ENCODE results near the gene COL7A1.
A peak's percentile ranks its signal among the peaks of the same experiment; 100 is the strongest.

COL7A1 gene

DNA sequence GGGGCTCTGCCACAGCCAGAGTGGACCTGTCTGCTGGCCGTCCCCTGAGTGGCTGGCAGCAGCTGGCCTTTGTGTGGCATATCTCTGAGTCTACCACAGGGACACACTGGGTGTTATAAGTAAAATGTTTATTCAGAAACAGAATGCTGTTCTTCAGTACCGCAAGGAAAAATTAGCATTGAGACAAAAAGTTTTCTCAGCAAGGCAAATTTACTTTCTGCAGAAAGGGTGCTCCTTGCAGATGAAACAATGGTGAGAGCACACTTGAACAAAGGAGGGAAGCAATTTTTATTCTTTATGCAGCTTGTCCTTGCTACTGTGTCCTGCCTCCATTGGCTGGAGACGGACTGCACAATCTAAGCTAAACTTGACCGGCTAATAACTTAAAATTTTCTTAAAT, 22.4 kb upstream of the COL7A1 start:
- DNase-seq, result no peak

DNA sequence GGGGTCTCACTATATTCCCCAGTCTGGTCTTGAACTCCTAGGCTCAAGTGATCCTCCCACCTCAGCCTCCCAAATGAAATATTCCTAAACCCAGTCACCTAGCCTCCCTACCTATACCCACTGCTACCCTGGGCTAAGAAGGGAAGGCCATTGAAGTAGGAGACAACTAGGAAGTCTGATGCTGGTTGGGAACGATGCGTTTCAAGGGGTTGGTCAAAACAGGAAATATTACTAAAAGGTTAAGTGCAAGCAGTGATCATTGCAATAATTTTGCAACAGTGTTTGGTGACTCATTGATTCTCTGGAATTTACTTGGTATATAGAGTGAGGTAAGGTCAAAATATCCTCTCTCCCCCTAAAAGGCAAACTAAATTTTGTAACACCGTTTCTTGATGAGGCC, 18.9 kb upstream of the COL7A1 start:
- no peak for DNase-seq

DNA sequence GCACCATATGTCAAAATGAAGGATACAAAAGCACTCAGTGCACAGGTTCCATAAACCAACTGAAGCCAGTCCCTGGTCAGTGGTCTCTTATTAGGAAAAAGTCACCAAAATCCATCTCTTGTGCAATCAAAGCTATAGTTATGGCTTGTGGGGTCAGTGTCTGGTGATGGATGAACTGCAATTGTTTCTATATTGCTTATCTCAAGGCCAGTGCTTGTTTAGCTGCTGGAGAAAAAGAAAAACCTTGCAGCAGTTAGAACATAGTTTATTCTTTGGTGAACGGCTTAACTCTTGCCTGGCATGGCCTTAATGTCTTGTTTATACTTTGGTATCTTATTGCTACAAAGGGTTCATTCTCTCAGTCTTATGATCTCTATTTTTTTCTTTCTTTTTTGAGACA, 17.2 kb upstream of the COL7A1 start:
- no peak for DNase-seq

DNA sequence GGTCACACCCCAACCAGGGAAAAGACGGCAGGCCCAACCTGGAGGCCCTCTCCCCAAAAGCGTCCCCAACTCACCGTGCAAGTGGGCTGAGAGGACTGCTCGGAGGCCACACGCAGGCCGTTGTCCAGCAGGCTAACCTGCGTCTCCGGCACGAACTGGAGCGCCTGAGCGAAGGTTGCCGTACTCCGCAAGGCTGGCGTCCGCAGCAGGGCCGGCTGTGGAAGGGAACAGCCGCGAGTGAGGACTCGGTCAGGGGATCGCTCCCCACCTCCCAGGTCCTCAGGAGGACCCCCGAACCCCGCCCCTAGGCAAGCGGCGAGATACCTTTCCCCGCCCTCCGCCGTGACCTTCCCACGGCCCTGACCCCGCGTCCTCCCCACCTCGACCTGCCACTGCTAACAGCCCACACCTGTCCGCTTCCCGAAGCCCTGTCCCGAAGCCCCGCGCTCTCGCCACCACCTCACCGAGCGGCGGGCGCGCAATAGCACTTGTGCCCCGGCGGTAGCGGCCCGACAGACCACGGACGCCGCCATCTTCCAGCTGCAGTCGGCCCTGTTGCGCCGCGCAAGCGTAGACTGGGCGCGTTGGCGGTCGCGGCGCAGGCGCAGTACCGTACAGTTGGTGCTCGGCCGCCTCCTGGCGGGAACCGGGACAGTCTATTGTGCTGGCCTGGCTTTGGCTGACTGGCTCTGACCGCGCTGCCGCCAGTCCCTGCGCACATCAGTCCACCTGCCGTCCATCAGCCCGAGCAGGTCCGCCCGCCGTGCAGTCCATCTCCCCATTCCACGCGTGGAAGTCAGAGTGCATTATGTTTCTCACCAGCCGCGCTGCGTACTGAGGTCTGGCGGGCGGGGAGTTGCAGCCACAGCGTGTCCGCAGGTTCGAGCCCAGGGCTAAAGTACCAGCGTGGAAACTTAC, 14.2 kb upstream of the COL7A1 start, which contains the start of gene UQCRC1:
Gene UQCRC1 (minus strand): TSS at position 559 of the 918 bp plus-strand sequence. CDS start 26 bp downstream, at position 533.
- peak; percentile 88 for DNase-seq

DNA sequence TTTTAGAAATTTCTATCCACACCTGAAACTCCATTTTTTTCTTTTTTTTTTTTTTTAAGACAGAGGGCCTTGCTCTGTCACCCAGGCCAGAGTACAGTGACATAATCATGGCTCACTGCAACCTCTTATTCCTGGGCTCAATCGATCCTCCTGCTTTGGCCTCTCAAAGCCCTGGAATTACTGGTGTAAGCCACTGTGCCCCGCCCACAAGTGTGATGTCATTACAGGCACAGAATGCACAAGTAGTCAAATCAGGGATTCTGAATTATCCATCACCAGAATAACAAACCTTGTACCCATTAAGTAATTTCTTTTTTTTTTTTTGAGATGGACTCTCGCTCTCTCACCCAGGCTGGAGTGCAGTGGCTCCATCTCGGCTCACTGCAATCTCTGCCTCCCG, 12.4 kb upstream of the COL7A1 start:
- no peak for DNase-seq

DNA sequence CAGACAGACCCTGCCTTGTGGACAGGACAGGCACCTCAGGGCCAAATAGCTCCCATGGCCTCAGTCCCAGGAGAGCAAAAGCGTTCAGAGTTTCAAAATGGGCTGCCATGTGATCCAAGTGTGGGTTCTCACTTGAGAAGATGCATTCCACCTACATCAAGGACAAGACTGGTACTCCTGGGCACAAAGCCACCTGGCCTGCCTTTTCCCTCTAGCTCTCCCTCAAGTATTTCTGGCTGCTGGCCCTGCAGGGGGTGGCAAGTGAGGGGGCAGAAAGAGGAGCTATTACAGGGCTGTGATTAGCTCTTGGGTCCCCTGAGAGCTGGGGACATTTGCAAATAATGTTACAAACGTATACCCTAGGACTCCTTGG, 6.5 kb upstream of the COL7A1 start:
- no peak for DNase-seq

DNA sequence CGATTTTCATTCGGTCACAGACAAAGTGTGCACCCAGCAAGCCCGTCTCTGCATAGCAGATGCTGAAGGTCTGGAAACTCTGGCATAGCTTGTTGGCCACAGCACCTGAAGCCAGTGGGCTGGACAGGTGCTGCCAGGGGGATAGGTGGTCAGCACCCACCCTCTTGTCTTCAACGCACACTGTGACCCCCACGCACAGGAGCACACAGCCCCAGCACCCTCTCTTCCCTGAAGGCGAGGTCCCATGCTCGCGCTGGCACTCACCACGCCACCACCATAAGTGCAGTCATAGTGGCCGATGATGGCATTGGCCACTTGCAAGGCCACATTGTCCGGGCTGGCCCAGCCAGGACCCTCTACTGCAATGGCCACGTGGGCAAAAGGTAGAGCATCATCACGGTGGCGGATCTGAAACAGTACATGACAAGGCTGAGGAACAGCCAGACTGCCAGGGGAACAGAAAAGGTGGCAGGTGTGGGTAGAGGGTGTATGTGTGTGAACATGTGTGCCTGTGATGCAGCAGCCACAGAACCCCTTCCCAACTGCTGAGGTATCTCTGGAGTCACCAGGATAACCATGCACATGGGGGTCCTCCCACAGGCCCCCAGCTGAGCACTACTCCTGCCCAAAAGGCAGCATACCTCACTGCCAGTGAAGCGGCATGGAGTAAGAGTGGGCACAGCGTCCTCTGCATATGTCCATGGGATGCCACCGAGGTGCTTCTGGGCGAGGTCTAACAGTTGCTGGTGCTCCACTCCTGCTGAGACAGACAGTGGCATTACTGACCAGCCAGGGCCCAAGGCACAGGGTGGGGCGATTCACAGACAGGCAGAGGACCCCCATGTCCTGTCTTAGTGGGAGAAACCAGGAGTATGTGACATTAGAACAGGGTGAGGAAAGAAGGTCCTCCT, 5.8 kb upstream of the COL7A1 start:
- DNase-seq, result no peak

DNA sequence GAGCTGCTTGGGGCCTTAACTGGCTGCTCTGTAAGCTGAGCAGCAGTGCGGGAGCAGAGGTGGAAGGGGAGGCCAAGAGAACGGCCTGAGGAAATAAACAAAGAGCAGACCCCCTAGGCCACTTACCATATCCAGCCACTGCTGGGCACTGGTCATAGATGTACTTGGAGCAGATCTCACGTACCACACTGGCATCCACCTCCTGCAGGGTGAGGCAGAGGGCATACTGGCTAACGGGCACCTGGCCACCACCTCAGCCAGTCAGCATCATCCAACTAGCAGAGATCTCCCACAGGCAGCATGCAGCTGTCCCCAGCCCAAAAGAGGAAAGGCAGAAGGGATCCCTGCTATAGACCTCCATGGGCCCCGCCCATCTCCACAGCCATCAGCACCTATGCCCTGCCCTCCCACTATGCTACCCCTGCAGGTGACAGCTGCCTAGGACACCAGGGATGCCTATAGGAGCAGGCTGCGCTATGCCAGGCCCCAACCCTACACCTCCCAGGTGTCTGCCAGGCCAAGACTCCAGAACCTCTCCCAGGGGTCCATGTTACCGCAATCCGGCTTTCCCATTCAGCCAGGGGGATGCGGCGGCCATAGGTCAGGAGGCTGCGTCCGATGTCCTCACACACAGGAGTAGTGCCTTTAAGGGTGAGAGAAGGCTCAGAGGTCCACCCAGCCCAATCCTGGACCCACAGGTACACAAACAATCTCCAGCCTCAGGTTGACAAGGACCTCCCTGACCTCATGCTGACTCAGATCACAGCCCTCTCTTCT, 4.6 kb upstream of the COL7A1 start:
- DNase-seq, result no peak

DNA sequence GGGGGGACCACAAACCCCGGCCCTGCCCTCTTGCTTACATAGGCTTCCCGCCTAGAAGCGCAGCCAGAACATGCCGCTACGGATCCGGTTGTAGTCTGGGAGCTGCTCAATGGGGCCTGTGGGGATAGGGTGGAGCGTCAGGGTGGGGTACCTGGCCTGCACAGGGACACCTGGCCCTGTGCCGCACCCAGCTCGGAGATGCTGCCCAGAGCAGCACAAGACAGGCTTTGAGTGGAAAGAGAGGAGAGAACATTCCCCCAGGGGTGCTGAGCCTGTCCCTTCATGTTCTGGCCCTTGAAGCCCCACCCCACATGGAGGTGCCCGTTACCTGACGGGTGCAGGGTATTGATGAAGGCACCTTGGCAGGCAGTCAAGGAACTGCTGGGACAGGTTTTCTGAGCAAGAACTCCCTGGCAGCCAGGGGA, 4.0 kb upstream of the COL7A1 start:
- no peak for DNase-seq

DNA sequence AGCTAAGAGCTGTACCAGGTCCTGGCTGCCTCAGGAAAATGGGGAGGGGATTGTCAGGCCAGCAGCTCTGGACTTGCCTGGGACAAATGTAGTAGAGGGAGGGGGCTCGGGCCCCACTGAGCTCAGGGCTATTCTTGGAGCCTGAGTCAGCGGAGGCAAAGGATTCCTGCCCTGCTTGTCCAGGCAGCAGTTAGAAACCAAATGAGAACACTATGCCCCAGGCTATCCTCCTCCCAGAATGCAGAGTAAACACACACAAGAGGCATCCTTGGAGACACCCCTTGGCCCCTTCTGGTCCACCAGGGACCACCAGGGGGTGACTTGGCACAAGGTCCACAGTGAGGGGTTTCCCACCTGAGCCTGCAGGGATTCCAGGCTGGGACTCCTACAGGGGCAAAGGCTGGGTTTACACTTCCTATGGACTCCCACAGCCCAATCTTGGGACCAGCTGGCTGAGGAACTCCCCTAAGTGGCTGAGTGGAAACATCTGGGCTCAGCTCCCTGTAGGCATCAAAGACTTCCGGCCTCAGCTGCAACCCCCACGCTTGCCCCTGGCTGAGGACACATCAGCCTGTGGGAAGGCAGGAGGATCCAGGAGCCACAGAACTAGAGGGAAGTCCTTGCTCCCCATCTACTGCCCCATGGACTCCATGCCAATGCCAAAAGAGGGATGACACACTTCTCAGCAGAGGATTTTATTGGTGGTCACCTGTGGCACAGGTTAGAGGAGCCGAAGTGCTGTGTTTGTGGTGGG, 3.4 kb upstream of the COL7A1 start:
- no peak for DNase-seq

DNA sequence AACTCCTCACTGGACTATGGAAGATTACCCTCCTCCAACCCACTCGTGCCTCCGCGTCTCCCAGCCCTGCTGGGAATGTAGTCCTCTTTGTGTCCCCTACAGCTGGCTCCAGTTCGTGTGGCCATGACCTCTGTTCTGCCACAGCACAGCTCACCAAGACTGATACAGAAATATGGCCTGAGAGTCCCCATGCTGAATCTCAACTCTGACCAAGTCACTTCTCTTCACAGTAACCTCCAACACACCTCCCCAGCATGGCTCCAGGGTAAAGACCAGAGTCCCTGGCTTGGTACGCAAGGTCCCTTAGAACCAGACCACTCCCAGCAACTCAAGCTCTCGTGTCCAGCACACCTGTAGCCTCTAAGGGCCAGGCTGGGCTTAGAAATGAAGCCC, 2.3 kb upstream of the COL7A1 start:
- no peak for DNase-seq

DNA sequence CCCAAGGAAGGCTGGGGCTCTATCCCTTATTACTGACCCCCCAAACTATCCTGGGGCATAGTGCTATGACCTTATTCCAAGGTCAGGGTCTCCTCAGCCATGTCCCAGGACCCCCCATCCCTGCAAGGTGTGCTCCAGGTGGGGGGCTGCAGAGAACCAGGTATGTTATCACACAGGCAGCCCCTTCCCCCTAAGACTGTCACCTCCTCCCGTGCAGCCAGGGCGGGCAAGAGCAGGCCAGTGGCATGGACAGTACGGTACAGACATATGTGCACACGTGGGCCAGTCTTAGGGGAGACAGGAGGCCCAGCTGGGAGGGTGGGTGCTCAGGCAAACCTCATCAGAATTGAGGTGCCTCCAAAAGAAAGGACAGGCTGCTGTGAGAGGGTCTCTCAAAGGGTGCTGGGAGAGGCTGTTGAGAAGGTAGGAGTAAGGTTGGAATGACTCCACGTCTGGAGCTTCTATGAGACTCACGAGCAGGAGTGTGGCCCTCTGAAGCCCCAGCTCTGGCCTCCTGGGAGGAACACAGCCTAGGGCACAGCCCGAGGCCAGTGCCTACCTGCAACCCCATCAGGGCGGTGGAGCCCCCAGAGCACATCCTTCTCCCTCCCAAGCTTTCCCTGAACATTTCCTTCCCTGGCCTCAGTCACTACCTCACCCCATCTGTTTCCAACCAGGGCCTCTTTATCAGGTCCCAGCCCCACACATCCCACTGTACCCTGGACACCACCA, 1.7 kb upstream of the COL7A1 start:
- no peak for DNase-seq

DNA sequence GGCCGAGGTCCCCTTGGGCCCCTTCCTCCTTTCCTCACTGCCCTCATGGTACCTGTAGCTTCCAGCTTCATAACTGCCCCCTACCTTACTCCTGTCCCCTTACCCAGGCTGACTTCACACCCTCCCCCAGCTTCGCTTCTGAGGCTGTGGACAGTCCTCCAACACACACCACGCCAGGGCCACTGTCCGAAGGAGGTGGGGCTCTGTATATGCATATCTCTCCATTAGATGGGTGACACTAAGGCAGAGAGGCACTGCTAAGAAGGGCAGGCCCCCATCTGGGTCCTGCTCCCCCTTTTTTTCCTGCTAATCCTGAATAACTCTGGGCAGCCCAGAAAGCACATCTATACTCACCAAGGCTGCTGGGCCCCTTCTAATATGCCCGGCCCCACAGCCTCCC, 1.0 kb upstream of the COL7A1 start:
- no peak for DNase-seq

DNA sequence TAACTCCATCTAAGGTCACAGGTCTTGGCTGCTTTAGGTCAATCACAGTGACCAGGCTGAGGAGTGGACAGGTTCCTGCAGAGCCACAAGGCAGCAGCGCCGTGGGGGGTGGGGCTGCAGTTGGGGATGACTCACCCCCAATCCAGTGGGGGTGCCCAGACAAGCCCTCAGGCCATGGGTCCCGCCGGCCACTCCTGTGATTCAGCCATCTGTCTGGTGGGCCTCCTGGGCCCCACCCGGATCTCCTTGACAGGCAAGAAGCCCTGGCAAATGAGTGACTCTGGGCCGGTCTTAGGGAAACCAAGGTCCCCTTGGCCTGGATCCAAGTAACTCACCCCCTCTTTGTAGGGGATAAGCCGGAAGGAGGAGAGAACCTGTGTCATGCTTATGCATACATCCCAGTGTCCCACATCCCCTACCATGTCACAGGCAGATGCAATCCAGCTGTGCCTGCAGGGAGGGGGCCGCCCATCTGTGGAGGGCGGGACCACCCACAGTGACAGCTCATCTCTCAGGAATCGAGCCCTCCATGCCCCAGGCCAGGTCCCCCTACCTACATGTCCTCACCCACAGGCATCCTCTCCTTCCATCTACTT, 495 bp upstream of the COL7A1 start:
- DNase-seq, result no peak

DNA sequence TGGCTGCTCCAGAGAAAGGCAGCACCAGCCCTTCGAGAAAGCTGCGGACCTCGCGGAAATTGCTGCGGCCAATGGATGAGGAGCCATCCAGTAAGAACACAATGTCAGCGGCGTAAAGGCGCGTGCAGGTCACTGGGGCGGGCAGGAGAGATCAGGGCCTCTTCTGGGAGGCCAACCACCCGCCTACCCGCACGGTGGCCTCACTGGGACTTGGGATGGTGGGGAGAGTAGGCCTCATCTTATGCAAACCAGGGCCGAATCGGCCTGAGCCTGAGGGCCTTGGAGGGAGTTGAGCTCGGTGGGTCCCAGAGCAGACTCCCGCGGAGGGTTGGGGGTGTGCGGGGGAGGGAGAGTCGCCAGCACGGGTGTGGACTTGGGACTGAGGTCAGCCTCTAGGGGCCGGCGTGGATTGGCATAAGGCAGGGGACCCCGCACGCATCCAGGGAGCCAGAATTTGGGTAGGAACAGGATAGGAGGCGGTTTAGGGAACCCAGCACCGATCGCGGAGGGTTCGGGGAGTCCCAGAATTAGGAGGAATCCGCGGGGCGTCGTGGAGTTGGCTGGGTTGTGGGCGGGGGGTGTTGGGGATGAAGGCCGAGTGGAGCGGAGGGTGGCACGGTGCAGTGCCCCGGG, 596 bp downstream of the COL7A1 start:
- no peak for DNase-seq

DNA sequence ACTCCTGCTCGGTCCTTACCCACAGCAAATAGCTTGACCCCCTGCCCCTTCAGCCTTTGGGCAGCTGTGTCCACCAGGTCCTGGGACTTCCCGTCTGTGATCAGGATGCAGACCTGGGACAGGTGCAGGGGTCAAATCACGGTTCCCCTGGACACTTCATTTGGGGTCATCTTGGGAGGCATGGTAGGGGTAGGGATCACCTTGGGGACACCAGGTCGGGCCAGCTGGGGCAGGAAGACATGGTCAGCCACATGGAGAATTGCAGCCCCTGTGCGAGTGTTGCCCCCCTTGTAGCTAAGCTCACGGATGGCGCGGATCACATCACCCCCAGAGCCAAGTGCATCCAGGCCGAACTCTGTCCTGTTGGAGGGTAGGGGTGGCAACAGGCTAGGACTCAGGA, 1.8 kb downstream of the COL7A1 start:
- DNase-seq, result no peak

DNA sequence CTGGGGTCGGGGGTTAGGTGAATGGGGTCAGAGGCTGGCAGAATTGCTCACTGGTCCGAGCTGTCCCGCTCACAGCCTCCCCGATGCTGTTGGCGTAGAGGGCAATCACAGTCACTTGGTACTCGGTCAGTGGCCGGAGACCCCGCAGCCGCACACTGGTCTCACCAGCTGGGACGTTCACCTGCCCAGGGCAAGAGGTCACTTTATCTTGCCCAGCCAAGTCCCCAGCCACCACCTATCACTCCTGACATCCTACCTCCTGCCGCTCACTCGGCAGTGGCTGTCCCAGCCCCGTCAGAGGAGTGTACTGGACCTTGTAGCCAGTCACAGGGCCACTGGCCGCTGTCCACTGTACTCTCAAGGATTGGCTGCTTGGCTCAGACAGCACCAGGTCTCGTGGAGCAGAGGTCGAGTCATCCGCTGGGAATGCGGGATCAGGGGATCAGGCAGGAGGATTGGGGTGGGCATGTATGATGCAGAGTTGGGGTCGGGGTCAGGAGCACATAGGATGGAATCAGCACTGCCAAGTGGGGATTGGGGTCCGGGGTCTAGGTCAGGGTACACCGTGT, 2.5 kb downstream of the COL7A1 start:
- DNase-seq, result no peak

DNA sequence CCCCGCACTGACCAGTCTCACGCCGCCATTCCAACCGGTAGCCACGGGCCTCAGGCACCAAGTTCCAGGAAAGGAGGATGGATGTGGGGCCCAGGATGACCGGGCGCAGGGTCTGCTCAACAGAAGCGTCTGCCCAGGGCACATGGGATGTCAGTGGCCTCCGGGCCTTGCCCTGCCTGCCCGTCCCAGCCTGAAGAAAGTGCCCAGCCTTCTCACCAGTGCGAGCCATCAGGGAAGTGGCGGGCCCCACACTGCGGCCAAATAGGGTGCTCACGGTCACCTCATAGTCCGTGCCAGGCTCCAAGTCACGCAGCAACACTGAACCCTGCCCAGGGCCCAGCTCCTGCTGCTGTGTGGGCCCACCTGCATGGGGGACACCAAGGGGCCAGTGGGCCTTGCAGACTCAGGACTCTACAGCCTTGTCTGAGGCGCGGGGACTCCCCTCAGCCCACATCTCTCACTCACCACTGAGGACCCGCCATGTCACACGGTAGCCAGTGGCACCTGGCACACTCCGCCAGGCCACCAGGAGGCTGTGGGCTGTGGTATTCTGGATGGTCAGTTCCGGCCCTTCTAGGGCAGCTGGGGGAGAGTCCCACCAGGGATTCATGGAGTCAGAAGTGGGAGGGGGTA, 3.1 kb downstream of the COL7A1 start:
- no peak for DNase-seq

DNA sequence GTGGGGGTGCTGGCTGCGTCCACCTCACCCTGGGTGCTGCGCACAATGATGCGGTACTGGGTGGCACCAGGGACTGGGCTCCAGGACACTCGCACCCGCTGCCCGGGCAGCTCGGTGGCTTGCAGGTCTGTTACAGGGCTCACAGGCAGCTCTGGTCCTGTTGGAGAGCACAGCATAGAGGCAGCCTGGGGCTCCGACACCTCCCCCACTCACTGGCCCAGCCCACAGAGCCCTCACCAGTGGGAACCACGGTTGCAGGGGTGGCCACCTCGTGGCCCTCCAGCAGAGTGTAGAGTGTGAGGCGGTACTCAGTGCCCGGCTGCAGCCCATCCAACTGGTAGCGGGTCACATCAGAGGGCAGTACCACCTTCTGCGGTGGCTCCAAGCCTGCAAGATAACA, 3.7 kb downstream of the COL7A1 start:
- no peak for DNase-seq

DNA sequence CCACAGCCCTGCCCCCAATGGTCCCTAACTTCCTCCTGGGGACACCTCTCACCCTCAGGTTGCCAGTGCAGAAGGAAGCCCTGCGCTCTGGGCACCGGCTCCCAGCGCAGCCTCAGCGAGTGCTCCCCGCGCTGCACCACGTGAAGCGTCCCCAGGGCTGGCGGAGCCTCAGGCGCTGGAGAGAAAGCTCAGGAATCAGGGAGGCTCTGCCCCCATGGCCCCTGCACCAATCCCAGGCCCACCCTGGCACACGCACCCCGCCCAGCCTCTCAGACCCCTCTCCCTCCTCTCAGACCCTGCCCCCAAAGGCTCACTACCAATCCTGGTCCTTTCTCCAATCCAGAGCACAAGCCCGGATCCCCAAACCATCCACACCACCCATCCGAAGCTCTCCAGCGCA, 6.9 kb downstream of the COL7A1 start:
- no peak for DNase-seq

Measured in activated CD4-positive, alpha-beta T cell treated with anti-CD3 and anti-CD28 coated beads for 1 hour (primary cell).